Keratinocyte (primary cell): ENCODE data around the gene PCK1. TPM values are rescaled to one million over a fixed set of nuclear protein-coding genes. Genes with fewer than 3 reads are reported as not detected.

ENCODE experiments used
- DNase-seq: peaks from one replicate; pipeline ENCODE4 v3.0.0-alpha.2; 2011; ENCODE audit warnings: low read depth, missing footprints, low spot score
- FAIRE-seq: peaks from 2 replicates; lab custom pipeline; 2011; peaks lifted over from hg19 to GRCh38; lab: Jason Lieb, UNC
- H2AFZ ChIP-seq: 2 replicates; pipeline ENCODE4 v1.6.0; 2012; ENCODE audit warnings: low read length, control low read depth, inconsistent platforms; ENCODE audit not compliant: control insufficient read depth
- H3K27ac ChIP-seq: 2 replicates; pipeline ENCODE4 v1.5.1; 2011; ENCODE audit warnings: low read length; ENCODE audit not compliant: control insufficient read depth, insufficient read depth
- H3K27me3 ChIP-seq: 3 replicates; pipeline ENCODE4 v1.6.0; 2011; ENCODE audit warnings: low read length; ENCODE audit not compliant: control insufficient read depth, insufficient read depth; ENCODE audit errors: extremely low read depth
- H3K36me3 ChIP-seq, 2 experiments: 2 replicates in 1 of 2; 3 replicates in 1 of 2; pipeline ENCODE4 v1.5.1; 2011; ENCODE audit warnings: low read length in 2 of 2, mild to moderate bottlenecking in 1 of 2; ENCODE audit not compliant: control insufficient read depth in 2 of 2, insufficient read depth in 2 of 2; ENCODE audit errors: extremely low read depth in 1 of 2
- H3K4me1 ChIP-seq: 3 replicates; pipeline ENCODE4 v1.5.1; 2011; ENCODE audit warnings: low read length; ENCODE audit not compliant: control insufficient read depth, insufficient read depth; ENCODE audit errors: extremely low read depth
- H3K4me2 ChIP-seq: 3 replicates; pipeline ENCODE4 v1.6.0; 2011; ENCODE audit warnings: low read depth, low read length; ENCODE audit not compliant: control insufficient read depth, insufficient read depth; ENCODE audit errors: extremely low read depth
- H3K4me3 ChIP-seq, 3 experiments: fragments of 200-600 bp in 1 of 3; sonication (generic) in 1 of 3; 2 replicates in 2 of 3; 3 replicates in 1 of 3; pipeline ENCODE4 v1.5.1; 2011 to 2016; ENCODE audit warnings: low read length in 3 of 3, mild to moderate bottlenecking in 3 of 3, control low read depth in 2 of 3, inconsistent platforms in 1 of 3, low read depth in 1 of 3, mixed read lengths in 1 of 3, mixed run types in 1 of 3, moderate library complexity in 1 of 3; ENCODE audit not compliant: control insufficient read depth in 2 of 3, insufficient read depth in 2 of 3; ENCODE audit errors: extremely low read depth in 1 of 3
- H3K79me2 ChIP-seq: 2 replicates; pipeline ENCODE4 v1.6.0; 2012; ENCODE audit warnings: low read length; ENCODE audit not compliant: control insufficient read depth, insufficient read depth
- H3K9ac ChIP-seq: 3 replicates; pipeline ENCODE4 v1.6.0; 2011; ENCODE audit warnings: low read length; ENCODE audit not compliant: control insufficient read depth, insufficient read depth; ENCODE audit errors: extremely low read depth
- H3K9me1 ChIP-seq: 3 replicates; pipeline ENCODE4 v1.6.0; 2011; ENCODE audit warnings: low read length; ENCODE audit not compliant: control insufficient read depth, insufficient read depth; ENCODE audit errors: extremely low read depth
- H3K9me3 ChIP-seq: 2 replicates; pipeline ENCODE4 v1.5.1; 2012; ENCODE audit warnings: low read depth, low read length; ENCODE audit not compliant: control insufficient read depth
- H4K20me1 ChIP-seq: 3 replicates; pipeline ENCODE4 v1.6.0; 2011; ENCODE audit warnings: low read length; ENCODE audit not compliant: control insufficient read depth, insufficient read depth; ENCODE audit errors: extremely low read depth
- EZH2 ChIP-seq: IDR thresholded peaks from one replicate; pipeline ENCODE4 v1.6.1; 2012; ENCODE audit warnings: inconsistent platforms, mild to moderate bottlenecking, low read length, moderate library complexity
- dilution Hi-C: fragments of 300-500 bp; cut with MboI; formaldehyde crosslinking; loops from one replicate; pipeline ENCODE4 v1.7.0; 2020; ENCODE audit warnings: low sequenced_read_pairs; ENCODE audit not compliant: extremely low pct_ligation_motif_present
- polyA plus RNA-seq, 5 experiments: library from polyadenylated mRNA; depleted of rRNA in 3 of 5; stranded (reverse) in 3 of 5; stranded (forward) in 1 of 5; unstranded in 1 of 5; fragments of >200 nt; gene quantifications; 1 replicate in 1 of 5; 2 replicates in 3 of 5; 3 replicates in 1 of 5; pipeline versions ENCODE4 v1.2.1 to v1.2.3, GENCODE V29; 2011 to 2012; ENCODE audit warnings: missing spikeins in 2 of 5, low read depth in 1 of 5, low replicate concordance in 1 of 5
- TF ChIP-seq, protein P1 (sequence below), 3 experiments: IDR thresholded peaks in 1 of 3; conservative IDR thresholded peaks in 1 of 3; optimal IDR thresholded peaks in 1 of 3; 2 replicates in 2 of 3; 3 replicates in 1 of 3; pipeline versions ENCODE3 to v1.5.1; 2011; ENCODE audit warnings: low read length in 3 of 3, mild to moderate bottlenecking in 3 of 3, moderate library complexity in 2 of 3, control low read depth in 1 of 3, inconsistent platforms in 1 of 3; ENCODE audit not compliant: insufficient read depth in 2 of 3; ENCODE audit errors: extremely low read depth in 1 of 3

PCK1 gene
- polyA plus RNA-seq, 1 donor (not counting 4 experiments of a cell fraction or from before 2014, with no cell fraction given) = not detected

DNA sequence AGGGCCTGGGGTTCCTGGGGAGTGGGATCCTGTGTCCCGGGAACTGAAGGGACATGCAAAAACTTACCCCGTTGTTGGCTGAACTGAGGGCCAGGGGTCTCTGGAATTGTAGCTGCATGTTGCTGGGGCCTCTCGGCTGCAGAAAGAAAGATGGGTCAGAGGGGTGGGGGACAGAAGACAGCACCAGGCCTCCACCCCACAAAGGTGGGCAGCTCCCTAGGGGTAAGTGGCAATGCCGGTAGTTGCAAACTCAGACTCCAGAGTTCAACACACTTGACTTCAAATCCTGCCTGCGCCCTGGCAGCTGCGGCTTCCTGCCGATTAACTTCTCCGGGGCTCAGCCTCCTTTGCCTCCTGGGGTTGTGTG lies 54.5 kb downstream of the PCK1 start:
- Histone ChIP-seq H3K36me3 (no peaks in the 10 kb centered on the region), H2AFZ (no peak overlapping the region), H3K27me3 (peaks cover 49% of the 10 kb centered on the region), H3K9ac (no peak overlapping the region), H4K20me1 (peaks cover 4% of the 10 kb centered on the region), H3K4me1 (peaks cover 10% of the 10 kb centered on the region), H3K4me3 (no peak overlapping the region), H3K4me2 (no peak overlapping the region), H3K27ac (no peak overlapping the region), H3K9me3 (no peaks in the 10 kb centered on the region), H3K79me2 (no peaks in the 10 kb centered on the region), H3K9me1 (no peaks in the 10 kb centered on the region)
- no peak for FAIRE-seq
- no peak for TF ChIP-seq EZH2
- TF ChIP-seq, protein P1, sequence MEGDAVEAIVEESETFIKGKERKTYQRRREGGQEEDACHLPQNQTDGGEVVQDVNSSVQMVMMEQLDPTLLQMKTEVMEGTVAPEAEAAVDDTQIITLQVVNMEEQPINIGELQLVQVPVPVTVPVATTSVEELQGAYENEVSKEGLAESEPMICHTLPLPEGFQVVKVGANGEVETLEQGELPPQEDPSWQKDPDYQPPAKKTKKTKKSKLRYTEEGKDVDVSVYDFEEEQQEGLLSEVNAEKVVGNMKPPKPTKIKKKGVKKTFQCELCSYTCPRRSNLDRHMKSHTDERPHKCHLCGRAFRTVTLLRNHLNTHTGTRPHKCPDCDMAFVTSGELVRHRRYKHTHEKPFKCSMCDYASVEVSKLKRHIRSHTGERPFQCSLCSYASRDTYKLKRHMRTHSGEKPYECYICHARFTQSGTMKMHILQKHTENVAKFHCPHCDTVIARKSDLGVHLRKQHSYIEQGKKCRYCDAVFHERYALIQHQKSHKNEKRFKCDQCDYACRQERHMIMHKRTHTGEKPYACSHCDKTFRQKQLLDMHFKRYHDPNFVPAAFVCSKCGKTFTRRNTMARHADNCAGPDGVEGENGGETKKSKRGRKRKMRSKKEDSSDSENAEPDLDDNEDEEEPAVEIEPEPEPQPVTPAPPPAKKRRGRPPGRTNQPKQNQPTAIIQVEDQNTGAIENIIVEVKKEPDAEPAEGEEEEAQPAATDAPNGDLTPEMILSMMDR (optimal IDR thresholded peaks at IDR 0.05 in 1 of 3, IDR thresholded peaks at IDR 0.05 in 1 of 3, conservative IDR thresholded peaks at IDR 0.05 in 1 of 3; ENCODE audit: extremely low read depth in 1 of 3, insufficient read depth in 2 of 3, low read length in 3 of 3) = no peak
- no peak for DNase-seq
- dilution Hi-C loops = loop anchor here (25.0 kb wide), 1 partner anchor 572 kb away; no protein-coding TSS in a partner anchor

DNA sequence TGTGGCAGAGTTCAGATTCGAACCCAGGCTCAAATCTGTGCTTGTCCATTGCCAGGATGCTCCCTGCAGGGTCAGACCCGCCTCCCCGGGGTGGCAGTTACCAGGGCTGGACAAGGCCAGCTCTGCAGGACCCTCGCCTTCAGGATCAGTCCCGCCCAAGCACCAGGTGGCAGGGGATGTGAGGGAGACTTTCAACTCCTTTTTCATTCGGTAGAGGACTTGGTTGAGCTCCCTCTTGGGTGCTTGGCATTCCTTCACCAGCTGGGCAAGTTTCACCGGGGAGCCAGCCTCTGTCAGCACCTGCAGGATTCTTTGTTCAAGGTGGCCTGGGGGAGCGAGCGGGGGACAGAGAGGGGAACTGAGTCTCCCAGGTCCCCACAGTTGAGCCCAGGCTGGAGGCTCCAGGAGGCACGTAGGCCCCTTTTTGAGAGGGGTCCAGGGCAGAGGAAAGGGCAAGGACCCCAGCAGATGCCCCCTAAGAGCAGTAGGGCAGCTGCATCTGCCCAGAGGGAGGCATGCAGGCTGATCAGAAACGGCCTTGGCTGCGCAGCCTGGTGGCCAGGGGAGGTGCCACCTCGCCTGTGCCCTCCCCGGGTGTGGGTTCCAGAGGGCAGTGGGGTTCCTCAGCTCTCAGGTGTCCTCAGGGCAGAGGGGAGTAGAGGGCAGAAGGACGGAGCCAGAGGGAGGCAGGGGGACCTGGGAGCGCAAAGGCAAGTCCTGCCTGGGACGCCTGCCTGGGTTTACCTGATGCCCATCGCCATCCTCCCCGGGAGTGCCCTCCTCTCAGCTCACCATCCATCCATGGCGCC lies 55.4 kb downstream of the PCK1 start:
- Histone ChIP-seq H3K79me2 (no peaks in the 10 kb centered on the region), H3K9me1 (no peaks in the 10 kb centered on the region), H3K4me2 (no peak overlapping the region), H2AFZ (no peak overlapping the region), H3K27ac (no peak overlapping the region), H3K36me3 (no peaks in the 10 kb centered on the region), H3K4me1 (peaks cover 13% of the 10 kb centered on the region), H3K9me3 (no peaks in the 10 kb centered on the region), H3K9ac (no peak overlapping the region), H4K20me1 (peaks cover 4% of the 10 kb centered on the region), H3K27me3 (peaks cover 43% of the 10 kb centered on the region), H3K4me3 (no peak overlapping the region)
- DNase-seq (no peak), FAIRE-seq (no peak)
- dilution Hi-C loops = loop anchor here (25.0 kb wide), 1 partner anchor 571 kb away; no protein-coding TSS in a partner anchor
- TF ChIP-seq, protein P1 (optimal IDR thresholded peaks at IDR 0.05 in 1 of 3, IDR thresholded peaks at IDR 0.05 in 1 of 3, conservative IDR thresholded peaks at IDR 0.05 in 1 of 3; ENCODE audit: extremely low read depth in 1 of 3, insufficient read depth in 2 of 3, low read length in 3 of 3) = no peak
- no peak for TF ChIP-seq EZH2
